T-cell (primary cell): ENCODE measurements around the gene CORO7. TPM values are rescaled to one million over a fixed set of nuclear protein-coding genes. Genes with fewer than 3 reads are reported as not detected.
A peak's percentile ranks its signal among the peaks of the same experiment; 100 is the strongest.

Source experiments
- ATAC-seq, 4 experiments: fragments of 200-7000 bp in 3 of 4; fragments of 150-1000 bp in 1 of 4; cut with Tn5 transposase; replicated peaks in 1 of 4; 1 replicate in 3 of 4; 2 replicates in 1 of 4; pipeline ENCODE4 v1.10.0; 2021; ENCODE audit warnings: moderate library complexity in 3 of 4, mild to moderate bottlenecking in 2 of 4, moderate number of reproducible peaks in 1 of 4
- CTCF ChIA-PET, 2 donors: fragments of 300-600 bp; sonication (Branson Sonifier 250); formaldehyde crosslinking; loops; one replicate each; lab custom pipeline; 2022; ENCODE audit warnings: antibody characterized with exemption in 2 of 2; lab: Charles Lee
- POLR2A ChIA-PET, 2 donors: fragments of 300-600 bp; sonication (Branson Sonifier 250); formaldehyde crosslinking; loops; one replicate each; lab custom pipeline; 2022; ENCODE audit warnings: antibody characterized with exemption in 2 of 2; lab: Charles Lee
- DNase-seq, 35 experiments: peaks; one replicate each; pipeline versions ENCODE4 v3.0.0 to v3.0.0-alpha.2; 2013 to 2023
- H3K27ac ChIP-seq: one replicate; pipeline ENCODE4 v1.5.1; 2013; ENCODE audit warnings: low read length
- H3K27me3 ChIP-seq, 2 experiments: replicated peaks in 1 of 2; 1 replicate in 1 of 2; 2 replicates in 1 of 2; pipeline versions ENCODE4 v1.6.1 to v1.7.0; 2013; ENCODE audit warnings: low read length in 1 of 2, mixed read lengths in 1 of 2; ENCODE audit not compliant: control insufficient read depth in 2 of 2, insufficient read depth in 2 of 2; ENCODE audit errors: extremely low read depth in 1 of 2
- H3K36me3 ChIP-seq, 2 donors: 1 replicate in 1 of 2; 2 replicates in 1 of 2; pipeline versions ENCODE4 v1.6.1 to v1.7.0; 2013; ENCODE audit warnings: low read length in 1 of 2; ENCODE audit not compliant: control insufficient read depth in 2 of 2, insufficient read depth in 1 of 2; ENCODE audit errors: extremely low read depth in 1 of 2
- H3K4me1 ChIP-seq, 2 experiments: 1 replicate in 1 of 2; 2 replicates in 1 of 2; pipeline versions ENCODE4 v1.6.1 to v1.7.0; 2013; ENCODE audit warnings: low read length in 2 of 2, mixed read lengths in 1 of 2; ENCODE audit not compliant: insufficient read depth in 2 of 2, control insufficient read depth in 1 of 2; ENCODE audit errors: extremely low read depth in 1 of 2
- H3K4me3 ChIP-seq, 2 donors: 1 replicate in 1 of 2; 2 replicates in 1 of 2; pipeline versions ENCODE4 v1.5.1 to v1.7.0; 2013; ENCODE audit warnings: mild to moderate bottlenecking in 2 of 2, low read length in 1 of 2, moderate library complexity in 1 of 2; ENCODE audit not compliant: control insufficient read depth in 1 of 2; ENCODE audit errors: extremely low read depth in 1 of 2
- H3K9me3 ChIP-seq: 2 replicates; pipeline ENCODE4 v1.7.0; 2013
- H3K27ac Mint-ChIP-seq, 2 donors: one replicate each; pipeline ENCODE4 v1.8.0; 2020 to 2021; ENCODE audit warnings: mild to moderate bottlenecking in 2 of 2, mixed read lengths in 2 of 2
- H3K27me3 Mint-ChIP-seq, 2 donors: one replicate each; pipeline ENCODE4 v1.8.0; 2021 to 2022; ENCODE audit warnings: mixed read lengths in 2 of 2
- H3K36me3 Mint-ChIP-seq: one replicate; pipeline ENCODE4 v1.8.0; 2021; ENCODE audit warnings: mixed read lengths
- H3K4me1 Mint-ChIP-seq, 3 donors: one replicate each; pipeline ENCODE4 v1.8.0; 2020 to 2022; ENCODE audit warnings: mixed read lengths in 3 of 3, mild to moderate bottlenecking in 1 of 3
- H3K4me3 Mint-ChIP-seq, 3 donors: one replicate each; pipeline ENCODE4 v1.8.0; 2020 to 2022; ENCODE audit warnings: mild to moderate bottlenecking in 3 of 3, mixed read lengths in 3 of 3, moderate library complexity in 3 of 3
- H3K9me3 Mint-ChIP-seq, 3 donors: one replicate each; pipeline ENCODE4 v1.8.0; 2020 to 2022; ENCODE audit warnings: mixed read lengths in 3 of 3
- WGBS: methylation state at CpG from one replicate; pipeline ENCODE4 v1.1.5; 2013; ENCODE audit warnings: missing lambda C conversion rate; ENCODE audit not compliant: insufficient coverage; 5-methylcytosine and 5-hydroxymethylcytosine counted together
- total RNA-seq, 35 experiments: library from RNA in 6 of 35; stranded (reverse) in 6 of 35; fragments of 120-200 nt in 1 of 35; gene quantifications; one replicate each; pipeline versions ENCODE4 v1.2.1 to v1.2.4 and lab custom pipeline; 2013 to 2026

CORO7 gene
- total RNA-seq, 5 donors from 2014 or later (not counting 1 experiment from before 2014, with no cell fraction given) = 213 to 675 (median 230) TPM

DNA sequence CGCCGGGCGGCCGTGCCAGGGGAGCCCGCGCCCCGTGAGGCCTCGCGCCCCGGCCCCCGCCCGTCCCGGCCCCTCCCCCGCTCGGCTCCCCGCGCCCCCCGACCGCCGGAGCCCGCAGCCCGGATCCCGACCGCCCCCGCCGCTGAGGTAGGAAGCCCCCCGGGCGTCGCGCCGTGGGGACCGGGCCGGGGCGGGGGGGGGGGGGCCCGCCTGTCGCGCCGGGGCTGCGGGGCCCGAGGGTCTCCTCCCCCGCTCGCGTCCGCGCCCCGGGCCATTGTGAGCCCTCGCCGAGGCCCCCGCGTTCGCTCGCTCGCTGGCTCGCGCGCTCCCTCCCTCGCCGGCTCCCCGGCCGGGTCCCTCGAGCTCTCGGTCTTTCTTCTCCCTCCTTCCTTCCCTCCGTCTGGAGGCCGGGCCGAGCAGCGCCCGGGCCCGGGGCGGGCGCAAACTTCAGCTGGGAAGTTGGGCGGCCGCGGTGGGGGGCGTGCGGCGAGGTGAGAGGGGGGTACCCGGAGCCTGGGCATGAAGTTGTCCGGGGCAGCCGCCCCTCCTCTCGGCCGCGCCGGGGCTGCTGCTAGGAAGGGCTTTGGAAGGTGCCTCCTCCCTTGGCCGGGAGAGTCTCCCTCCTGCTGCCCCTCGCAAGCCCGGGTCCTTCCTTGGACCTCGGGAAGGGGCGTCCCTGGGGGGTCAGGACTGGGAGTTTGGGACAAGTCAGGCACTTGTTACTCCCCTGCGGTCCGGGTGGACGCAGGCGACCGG is 100.1 kb downstream of the CORO7 start:
- Histone ChIP-seq H3K27me3 (peaks cover 7 to 78% of the 10 kb centered on the region in 2 experiments), H3K9me3 (no peaks in the 10 kb centered on the region), H3K4me3 (peak overlapping the region in 1 of 2 donors; percentile 5), H3K36me3 (no peaks in the 10 kb centered on the region), H3K27ac (no peak overlapping the region), H3K4me1 (peaks cover 0 to 45% of the 10 kb centered on the region in 2 experiments)
- Mint-ChIP-seq H3K36me3 (no peaks in the 10 kb centered on the region), H3K27ac (no peak overlapping the region), H3K27me3 (peaks cover 10 to 13% of the 10 kb centered on the region in 2 donors), H3K4me1 (peaks cover 12 to 17% (median 16%) of the 10 kb centered on the region in 3 donors), H3K4me3 (peak overlapping the region; percentile 13 to 48 (median 34)), H3K9me3 (no peaks in the 10 kb centered on the region)
- WGBS = 11% methylated on average over 71 of the region's 93 CpGs
- ChIA-PET CTCF (no interaction called here), POLR2A (no interaction called here)
- DNase-seq (peak in 2 of 35 experiments; percentile 18 to 36), ATAC-seq (peak in 1 of 4 experiments; percentile 15)

DNA sequence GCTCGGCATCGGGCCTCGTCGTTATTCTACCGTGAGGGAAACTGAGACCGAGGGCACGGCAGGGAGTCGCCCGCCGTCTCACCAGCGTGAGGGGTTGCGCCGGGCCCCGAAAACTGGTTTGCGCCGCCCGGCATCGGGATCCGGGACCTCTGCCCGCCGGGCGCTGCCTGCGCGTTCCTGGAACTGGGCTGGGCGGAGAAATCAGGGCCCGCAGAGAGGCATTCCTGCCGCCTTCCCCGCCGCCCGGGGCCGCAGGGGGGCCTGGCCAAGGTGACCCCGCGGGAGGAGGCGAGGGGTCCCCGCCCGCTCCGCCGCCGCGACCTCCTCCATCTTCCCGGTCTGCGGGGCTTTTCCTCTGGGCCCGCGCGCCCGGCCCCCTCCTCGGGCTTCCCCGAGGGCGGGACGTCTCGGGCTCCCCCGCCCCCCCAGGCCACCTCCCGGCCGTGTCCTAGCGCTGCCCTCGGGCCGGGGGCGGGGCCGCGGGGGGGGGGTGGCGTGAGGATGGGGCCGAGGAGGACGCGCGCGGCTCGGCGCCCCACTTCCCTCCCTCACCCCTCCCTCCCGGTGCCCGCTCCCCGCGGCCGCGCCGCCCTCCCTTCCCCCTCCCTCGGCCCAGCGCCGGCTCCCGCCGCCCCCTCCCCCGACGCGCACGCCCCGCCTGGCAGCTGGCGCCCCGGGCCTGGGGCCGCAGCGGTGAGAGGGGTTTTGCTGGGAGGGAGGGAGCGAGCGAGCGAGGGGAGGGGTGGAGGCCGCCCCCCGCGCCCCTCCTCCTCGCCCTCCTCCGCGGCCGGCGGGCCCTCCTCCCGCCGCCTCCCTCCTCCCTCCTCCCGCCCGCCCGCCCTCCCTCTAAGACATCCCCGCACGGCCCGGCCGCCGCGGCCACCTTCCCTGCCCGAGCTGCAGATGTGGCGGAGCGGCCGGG is 100.9 kb downstream of the CORO7 start, which contains the start of gene GLIS2:
Gene GLIS2, plus strand, starts transcription at position 882 of the 922 bp plus-strand sequence. CDS start 16,214 bp downstream, outside the sequence.
- H3K4me1 Mint-ChIP-seq = peaks cover 12 to 17% (median 16%) of the 10 kb centered on the region in 3 donors
- no peaks in the 10 kb centered on the region for H3K9me3 ChIP-seq
- POLR2A ChIA-PET = no interaction called here
- DNase-seq (peak in 3 of 35 experiments; percentile 9 to 45 (median 16)), ATAC-seq (peak; percentile 39 to 46 (median 42))
- peak within 1 kb of the TSS in 1 of 2 donors; percentile 75 for H3K27ac Mint-ChIP-seq
- H3K27ac ChIP-seq = no peak within 1 kb of the TSS
- H3K4me3 Mint-ChIP-seq = peak within 1 kb of the TSS; percentile 79 to 89 (median 88)
- peak within 1 kb of the TSS; percentile 46 to 62 for H3K4me3 ChIP-seq
- WGBS = 0% methylated on average over 38 of the region's 115 CpGs
- no peaks in the 10 kb centered on the region for H3K36me3 Mint-ChIP-seq
- no peaks in the 10 kb centered on the region for H3K9me3 Mint-ChIP-seq
- peaks cover 7 to 77% of the 10 kb centered on the region in 2 experiments for H3K27me3 ChIP-seq
- peaks cover 0 to 45% of the 10 kb centered on the region in 2 experiments for H3K4me1 ChIP-seq
- H3K27me3 Mint-ChIP-seq = peaks cover 10 to 13% of the 10 kb centered on the region in 2 donors
- CTCF ChIA-PET = interaction anchor here in 1 of 2 donors (0.7 kb wide), 1 partner anchor 167 kb away, joined by 4 read pairs; no protein-coding TSS in a partner anchor
- no peaks in the 10 kb centered on the region for H3K36me3 ChIP-seq

DNA sequence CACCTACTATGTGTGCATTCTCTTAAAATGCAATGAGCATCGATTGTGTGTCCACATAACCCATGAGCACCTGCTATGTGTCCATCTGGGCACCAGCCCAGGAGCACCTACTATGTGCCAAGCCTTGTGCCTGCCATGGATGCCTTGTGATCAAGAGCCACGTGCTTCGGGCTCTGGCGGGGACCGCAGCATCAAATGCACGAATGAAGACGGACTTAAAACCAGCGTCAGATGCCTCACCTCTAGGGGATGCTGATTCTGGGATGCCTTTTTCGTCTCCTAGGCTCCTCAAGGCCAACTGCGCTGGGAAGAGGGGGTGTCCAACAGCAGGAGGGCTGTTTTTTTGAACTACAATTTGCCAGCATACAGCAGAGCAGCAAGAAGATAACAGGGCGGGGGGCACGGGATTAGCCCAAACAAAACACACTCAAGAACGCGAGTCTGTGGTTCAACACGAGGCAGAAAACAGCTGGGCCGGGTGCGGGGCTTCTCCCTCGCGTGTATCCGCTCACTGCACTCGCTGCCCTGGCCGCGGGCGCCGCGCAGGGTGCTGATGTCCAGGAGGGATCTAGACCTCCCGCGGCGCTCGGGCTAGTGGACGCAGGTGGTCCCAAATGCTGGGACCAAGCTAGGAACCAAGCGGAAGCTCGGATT is 101.7 kb downstream of the CORO7 start:
- Mint-ChIP-seq H3K27ac (peak overlapping the region; percentile 49 to 75), H3K27me3 (peaks cover 10 to 13% of the 10 kb centered on the region in 2 donors), H3K9me3 (no peaks in the 10 kb centered on the region), H3K4me3 (peak overlapping the region; percentile 79 to 89 (median 88)), H3K36me3 (no peaks in the 10 kb centered on the region), H3K4me1 (peaks cover 12 to 17% (median 16%) of the 10 kb centered on the region in 3 donors)
- H3K4me3 ChIP-seq = peak overlapping the region; percentile 46 to 62
- peaks cover 0 to 41% of the 10 kb centered on the region in 2 experiments for H3K4me1 ChIP-seq
- DNase-seq (peak in 7 of 35 experiments; percentile 21 to 48 (median 27)), ATAC-seq (peak in 3 of 4 experiments; percentile 28 to 38 (median 30))
- no peaks in the 10 kb centered on the region for H3K9me3 ChIP-seq
- WGBS = 5% methylated on average over 31 of the region's 33 CpGs
- POLR2A ChIA-PET = no interaction called here
- no peak overlapping the region for H3K27ac ChIP-seq
- CTCF ChIA-PET = interaction anchor here in 1 of 2 donors (0.7 kb wide), 1 partner anchor 168 kb away, joined by 4 read pairs; no protein-coding TSS in a partner anchor
- H3K27me3 ChIP-seq = peaks cover 7 to 69% of the 10 kb centered on the region in 2 experiments
- no peaks in the 10 kb centered on the region for H3K36me3 ChIP-seq

DNA sequence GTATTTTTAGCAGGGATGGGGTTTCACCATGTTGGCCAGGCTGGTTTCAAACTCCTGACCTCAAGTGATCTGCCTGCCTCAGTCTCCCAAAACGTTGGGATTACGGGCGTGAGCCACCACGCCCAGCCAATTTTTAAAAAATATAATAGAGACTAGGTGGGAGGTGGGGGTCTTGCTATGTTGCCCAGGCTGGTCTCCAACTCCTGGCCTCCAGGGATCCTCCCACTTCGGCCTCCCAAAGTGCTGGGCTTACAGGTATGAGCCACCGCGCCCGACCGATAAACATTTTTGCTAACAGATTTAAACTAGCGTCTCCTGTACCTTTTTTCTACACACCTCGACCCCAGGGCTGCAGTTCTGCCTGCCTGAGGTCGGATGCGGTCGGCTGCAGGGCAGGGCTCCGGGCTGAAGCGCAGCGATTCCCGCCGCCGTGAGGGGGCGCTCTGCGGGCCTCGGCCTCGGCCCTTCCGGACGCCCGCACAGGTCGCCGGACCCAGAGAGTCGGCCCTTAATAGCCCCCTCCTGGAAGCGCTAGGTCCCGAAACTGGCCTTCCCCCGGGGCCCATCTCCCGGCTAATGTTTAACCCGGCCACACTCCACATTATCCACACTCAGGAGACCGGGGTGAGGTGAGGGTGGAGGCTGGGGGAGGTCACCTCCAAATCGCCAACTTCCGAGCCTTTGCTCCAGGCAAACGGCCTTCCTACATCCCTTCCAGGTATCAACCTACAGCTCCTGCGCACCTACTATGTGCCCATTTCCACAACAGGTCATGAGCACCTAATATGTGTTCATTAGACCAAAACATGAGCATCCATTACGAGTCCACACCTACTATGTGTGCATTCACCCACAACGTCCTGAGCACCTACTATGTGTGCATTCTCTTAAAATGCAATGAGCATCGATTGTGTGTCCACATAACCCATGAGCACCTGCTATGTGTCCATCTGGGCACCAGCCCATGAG is 102.5 kb downstream of the CORO7 start:
- 21% methylated on average over 24 of the region's 43 CpGs for WGBS
- no peaks in the 10 kb centered on the region for H3K9me3 ChIP-seq
- DNase-seq (peak in 3 of 35 experiments; percentile 7 to 34 (median 23)), ATAC-seq (no peak)
- H3K4me3 ChIP-seq = no peak overlapping the region
- peaks cover 7 to 61% of the 10 kb centered on the region in 2 experiments for H3K27me3 ChIP-seq
- ChIA-PET CTCF (no interaction called here), POLR2A (no interaction called here)
- no peak overlapping the region for H3K27ac ChIP-seq
- no peaks in the 10 kb centered on the region for H3K36me3 Mint-ChIP-seq
- H3K36me3 ChIP-seq = no peaks in the 10 kb centered on the region
- peaks cover 12 to 16% (median 12%) of the 10 kb centered on the region in 3 donors for H3K4me1 Mint-ChIP-seq
- H3K4me3 Mint-ChIP-seq = peak overlapping the region; percentile 79 to 89 (median 88)
- H3K9me3 Mint-ChIP-seq = no peaks in the 10 kb centered on the region
- H3K27me3 Mint-ChIP-seq = peaks cover 10 to 13% of the 10 kb centered on the region in 2 donors
- no peak overlapping the region for H3K27ac Mint-ChIP-seq
- peaks cover 0 to 38% of the 10 kb centered on the region in 2 experiments for H3K4me1 ChIP-seq

- peak overlapping the region in 1 of 3 donors; percentile 85 for H3K4me3 Mint-ChIP-seq
- H3K27ac ChIP-seq = no peak overlapping the region
- no peak for ATAC-seq
- POLR2A ChIA-PET = interaction anchor here in 1 of 2 donors (0.6 kb wide), 1 partner anchor 41 kb away, joined by 3 read pairs; the partner anchor contains the start of gene PAM16
- WGBS = 64% methylated on average over 8 of the region's 11 CpGs
- no peaks in the 10 kb centered on the region for H3K9me3 ChIP-seq
- H3K4me1 Mint-ChIP-seq = peaks cover 31 to 35% (median 32%) of the 10 kb centered on the region in 3 donors
- peaks cover 9% of the 10 kb centered on the region in 2 donors for H3K27me3 Mint-ChIP-seq
- CTCF ChIA-PET = interaction anchor here (0.5 to 1.5 kb wide), 3 partner anchors 13 to 443 kb away, joined by 3 to 6 read pairs (median 4); no protein-coding TSS in a partner anchor
- DNase-seq = peak; percentile 23 to 72 (median 49)
- H3K9me3 Mint-ChIP-seq = no peaks in the 10 kb centered on the region
- H3K36me3 ChIP-seq = no peaks in the 10 kb centered on the region
- H3K36me3 Mint-ChIP-seq = no peaks in the 10 kb centered on the region
- no peak overlapping the region for H3K27ac Mint-ChIP-seq
- H3K4me1 ChIP-seq = peaks cover 6 to 49% of the 10 kb centered on the region in 2 experiments
- peaks cover 7 to 31% of the 10 kb centered on the region in 2 experiments for H3K27me3 ChIP-seq
- H3K4me3 ChIP-seq = no peak overlapping the region
These were observed 106.5 kb downstream of the CORO7 start for GRCh38 chr16:4309833-4310266.
